SU-DHL-6 (cell line): Measurements from ENCODE around the gene REXO1.
"Not testable (repeated sequence)": the region's sequence is repeated elsewhere in the genome, so short reads cannot be mapped to it uniquely, and the experiment has no call there.

ENCODE experiments used
- H2AFZ ChIP-seq: fragments of 200-600 bp; sonication (generic); 2 replicates; pipeline ENCODE4 v1.6.1; 2014; ENCODE audit warnings: low read depth, mild to moderate bottlenecking, moderate library complexity, mixed read lengths, antibody characterized with exemption, low read length; ENCODE audit not compliant: severe bottlenecking
- H3F3A ChIP-seq: fragments of 200-600 bp; shearing (Covaris generic); 2 replicates; pipeline ENCODE4 v1.6.0; 2016; ENCODE audit warnings: antibody characterized with exemption, mild to moderate bottlenecking; ENCODE audit not compliant: insufficient read depth
- H3K27ac ChIP-seq: fragments of 200-600 bp; sonication (generic); 2 replicates; pipeline ENCODE4 v1.5.1; 2016; ENCODE audit warnings: low read depth, mild to moderate bottlenecking, low read length, moderate library complexity, mixed read lengths
- H3K27me3 ChIP-seq: fragments of 200-600 bp; sonication (generic), shearing (Covaris generic); 2 replicates; pipeline ENCODE4 v1.6.0; 2014; ENCODE audit warnings: mild to moderate bottlenecking, low read length
- H3K36me3 ChIP-seq: fragments of 200-600 bp; sonication (generic); 2 replicates; pipeline ENCODE4 v1.6.1; 2014; ENCODE audit warnings: mild to moderate bottlenecking, low read length, mixed read lengths
- H3K4me2 ChIP-seq: fragments of 300-600, 200-600 bp; shearing (Covaris generic), sonication (generic); 2 replicates; pipeline ENCODE4 v1.6.0; 2014; ENCODE audit warnings: low read length, low read depth, mild to moderate bottlenecking; ENCODE audit not compliant: poor library complexity, severe bottlenecking
- H3K4me3 ChIP-seq: fragments of 200-600 bp; sonication (generic); 2 replicates; pipeline ENCODE4 v1.5.1; 2014; ENCODE audit warnings: antibody characterized with exemption, low read length, mild to moderate bottlenecking, mixed read lengths; ENCODE audit not compliant: insufficient read depth, poor library complexity, severe bottlenecking
- H3K79me2 ChIP-seq: fragments of 200-600 bp; sonication (generic); 2 replicates; pipeline ENCODE4 v1.6.1; 2014; ENCODE audit warnings: mild to moderate bottlenecking, low read length, moderate library complexity; ENCODE audit not compliant: insufficient read depth
- H3K9ac ChIP-seq: fragments of 200-600 bp; sonication (generic); 2 replicates; pipeline ENCODE4 v1.7.0; 2014; ENCODE audit warnings: mild to moderate bottlenecking, low read length
- H3K9me2 ChIP-seq: fragments of 200-600 bp; sonication (generic); replicated peaks from 2 replicates; pipeline ENCODE4 v1.6.1; 2014; ENCODE audit warnings: low read length; ENCODE audit not compliant: insufficient read depth
- H3K9me3 ChIP-seq: fragments of 200-600 bp; sonication (generic); 2 replicates; pipeline ENCODE4 v1.6.1; 2014; ENCODE audit warnings: low read length, mixed read lengths; ENCODE audit not compliant: insufficient read depth
- H4K20me1 ChIP-seq: fragments of 200-600 bp; sonication (generic); 2 replicates; pipeline ENCODE4 v1.6.1; 2014; ENCODE audit warnings: low read depth, mild to moderate bottlenecking, antibody characterized with exemption, low read length, moderate library complexity, mixed read lengths
- EZH2phosphoT487 ChIP-seq: fragments of 200-600 bp; sonication (generic), shearing (Covaris generic); conservative IDR thresholded peaks from 2 replicates; pipeline ENCODE4 v1.6.1; 2018; ENCODE audit warnings: mild to moderate bottlenecking, antibody characterized with exemption, low read length, moderate library complexity, mixed read lengths
- TF ChIP-seq, protein P1 (sequence below): fragments of 200-600 bp; sonication (generic); IDR thresholded peaks from one replicate; pipeline ENCODE4 v1.5.1; 2017; ENCODE audit warnings: antibody characterized with exemption, mild to moderate bottlenecking, low read length, moderate library complexity; ENCODE audit not compliant: insufficient read depth, poor library complexity, severe bottlenecking

REXO1 gene

DNA sequence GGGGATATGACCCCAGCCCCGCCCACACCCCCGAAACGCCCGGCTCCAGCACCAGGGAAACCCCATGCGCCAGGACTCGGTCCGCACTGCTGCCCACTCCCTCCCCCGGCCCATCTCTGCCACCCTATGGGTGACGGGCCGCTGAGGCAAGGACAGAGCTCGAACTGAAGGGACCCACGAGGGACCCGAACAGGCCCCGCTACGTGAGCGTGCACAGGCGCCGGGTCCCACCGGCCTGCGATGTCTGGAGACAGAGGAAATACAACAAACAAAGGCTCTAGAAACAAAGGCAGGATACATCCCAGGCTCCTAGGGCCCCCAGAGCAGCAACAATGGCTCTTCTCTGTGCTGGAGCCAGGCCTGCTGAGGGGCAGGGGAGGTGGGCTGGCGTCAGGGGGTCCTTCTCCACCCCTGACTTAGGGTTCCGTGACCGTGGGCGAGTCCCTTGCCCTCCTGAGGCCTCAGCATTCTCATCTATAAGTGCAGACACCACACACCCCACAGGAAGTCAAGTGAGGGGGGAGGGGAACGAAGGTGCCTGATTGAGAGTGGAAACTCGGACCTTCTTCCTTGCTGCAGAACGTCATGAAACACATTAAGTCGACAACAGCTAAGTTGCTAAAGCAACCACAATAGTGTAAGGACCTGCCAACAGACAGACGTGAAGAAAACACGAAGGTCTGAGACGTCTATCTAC is 34.0 kb upstream of the REXO1 start:
- Histone ChIP-seq H3K4me3 (no peak overlapping the region), H3K4me2 (no peak overlapping the region)

DNA sequence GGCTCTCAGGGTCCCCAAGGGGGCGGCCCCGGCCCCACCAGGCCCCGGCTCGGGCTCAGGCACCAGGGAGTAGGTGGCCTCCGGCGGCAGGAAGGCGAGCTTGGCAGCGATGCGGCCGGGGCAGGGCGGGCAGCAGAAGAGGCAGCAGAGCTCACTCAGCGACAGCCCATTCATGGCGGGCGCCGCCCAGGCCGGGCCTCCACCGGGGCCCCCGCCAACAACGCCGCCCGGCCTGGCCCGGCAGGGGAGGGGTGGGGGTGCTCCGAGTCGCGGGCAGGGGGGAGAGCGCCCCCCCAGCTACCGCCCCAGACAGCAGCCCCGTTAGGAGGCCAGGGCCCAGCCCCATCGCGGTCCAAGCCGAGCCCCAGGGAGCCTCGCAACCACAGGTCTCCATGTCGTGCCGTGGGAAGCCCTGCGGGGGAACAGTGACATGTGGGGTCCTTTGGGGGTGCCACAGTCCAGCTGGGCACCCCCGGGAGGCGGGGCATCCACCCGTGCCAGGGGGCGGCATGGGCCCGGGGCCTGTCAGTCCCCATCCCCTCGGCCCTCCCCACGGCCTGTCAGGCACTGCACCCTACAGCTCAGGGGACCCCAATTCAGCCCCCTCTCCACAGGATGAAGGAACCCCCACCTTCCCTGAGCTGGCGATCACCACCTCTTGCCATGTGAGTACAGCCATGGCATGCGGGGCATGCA is 33.3 kb upstream of the REXO1 start:
- H4K20me1 ChIP-seq, H3K4me3 ChIP-seq, H3K9me3 ChIP-seq, H3K9me2 ChIP-seq, H3K4me2 ChIP-seq, H3F3A ChIP-seq, H3K27me3 ChIP-seq, H3K9ac ChIP-seq, H2AFZ ChIP-seq, H3K27ac ChIP-seq, H3K36me3 ChIP-seq: not testable (repeated sequence)
- H3K79me2 ChIP-seq, result peaks cover 19% of the 10 kb centered on the region

More for the DNA sequence above, 34.0 kb upstream of the REXO1 start:
- Histone ChIP-seq H4K20me1 (peaks cover 7% of the 10 kb centered on the region; the same call in 1 of the 2 replicates), H3K79me2 (peaks cover 19% of the 10 kb centered on the region), H3F3A (peaks cover 3% of the 10 kb centered on the region; the same call in 1 of the 2 replicates), H3K27ac (no peak overlapping the region), H3K9me3 (no peaks in the 10 kb centered on the region), H2AFZ (no peak overlapping the region), H3K9me2 (no peaks in the 10 kb centered on the region), H3K9ac (no peak overlapping the region), H3K27me3 (no peaks in the 10 kb centered on the region), H3K36me3 (no peaks in the 10 kb centered on the region)
- TF ChIP-seq, protein P1, sequence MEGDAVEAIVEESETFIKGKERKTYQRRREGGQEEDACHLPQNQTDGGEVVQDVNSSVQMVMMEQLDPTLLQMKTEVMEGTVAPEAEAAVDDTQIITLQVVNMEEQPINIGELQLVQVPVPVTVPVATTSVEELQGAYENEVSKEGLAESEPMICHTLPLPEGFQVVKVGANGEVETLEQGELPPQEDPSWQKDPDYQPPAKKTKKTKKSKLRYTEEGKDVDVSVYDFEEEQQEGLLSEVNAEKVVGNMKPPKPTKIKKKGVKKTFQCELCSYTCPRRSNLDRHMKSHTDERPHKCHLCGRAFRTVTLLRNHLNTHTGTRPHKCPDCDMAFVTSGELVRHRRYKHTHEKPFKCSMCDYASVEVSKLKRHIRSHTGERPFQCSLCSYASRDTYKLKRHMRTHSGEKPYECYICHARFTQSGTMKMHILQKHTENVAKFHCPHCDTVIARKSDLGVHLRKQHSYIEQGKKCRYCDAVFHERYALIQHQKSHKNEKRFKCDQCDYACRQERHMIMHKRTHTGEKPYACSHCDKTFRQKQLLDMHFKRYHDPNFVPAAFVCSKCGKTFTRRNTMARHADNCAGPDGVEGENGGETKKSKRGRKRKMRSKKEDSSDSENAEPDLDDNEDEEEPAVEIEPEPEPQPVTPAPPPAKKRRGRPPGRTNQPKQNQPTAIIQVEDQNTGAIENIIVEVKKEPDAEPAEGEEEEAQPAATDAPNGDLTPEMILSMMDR, result no peak
- no peak for TF ChIP-seq EZH2phosphoT487

DNA sequence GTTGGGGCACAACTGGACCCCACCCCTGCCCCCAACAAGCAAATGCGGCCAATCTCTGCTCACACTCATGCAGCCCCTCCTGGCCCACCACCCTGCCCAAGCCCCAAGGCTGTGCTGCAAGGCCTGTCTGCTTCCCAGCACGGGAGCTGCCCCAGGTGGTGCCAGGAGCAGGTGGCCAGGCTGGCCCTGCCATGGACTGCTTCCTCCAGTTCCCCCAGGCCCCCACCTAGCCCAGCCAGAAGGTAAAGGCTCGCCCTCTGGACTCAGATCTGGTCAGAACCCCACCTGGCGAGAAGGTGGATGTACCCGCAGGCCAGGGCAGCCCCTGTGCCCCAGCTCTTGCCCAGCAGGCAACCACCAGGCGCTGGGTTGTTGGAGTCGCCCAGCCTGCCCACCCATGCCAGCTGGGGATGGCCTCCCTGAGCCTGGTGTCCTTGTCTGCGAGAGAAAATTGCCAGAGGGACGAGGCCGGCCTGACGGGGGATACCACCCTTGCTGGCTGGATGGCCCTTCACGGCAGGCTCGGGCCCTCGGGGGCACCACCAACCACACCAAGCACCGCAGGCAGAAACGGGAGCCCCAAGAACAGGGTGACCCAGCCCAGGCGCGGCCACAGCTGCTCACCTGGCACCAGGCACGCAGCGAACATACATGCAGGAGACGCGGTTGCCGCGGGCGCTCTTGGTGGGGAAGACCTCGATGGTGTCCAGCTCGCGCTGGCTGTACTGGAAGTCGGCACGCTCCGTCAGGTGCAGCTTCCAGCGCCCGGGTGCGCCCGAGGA is 32.5 kb upstream of the REXO1 start:
- Histone ChIP-seq H3K36me3 (no peaks in the 10 kb centered on the region), H2AFZ (no peak overlapping the region), H3K4me2 (no peak overlapping the region), H3K27me3 (no peaks in the 10 kb centered on the region), H3F3A (no peaks in the 10 kb centered on the region), H3K79me2 (peaks cover 20% of the 10 kb centered on the region), H4K20me1 (peaks cover 7% of the 10 kb centered on the region; the same call in 1 of the 2 replicates), H3K9ac (no peak overlapping the region), H3K9me3 (no peaks in the 10 kb centered on the region), H3K27ac (no peak overlapping the region), H3K4me3 (no peak overlapping the region), H3K9me2 (no peaks in the 10 kb centered on the region)
- no peak for TF ChIP-seq EZH2phosphoT487
- TF ChIP-seq, protein P1, result no peak

DNA sequence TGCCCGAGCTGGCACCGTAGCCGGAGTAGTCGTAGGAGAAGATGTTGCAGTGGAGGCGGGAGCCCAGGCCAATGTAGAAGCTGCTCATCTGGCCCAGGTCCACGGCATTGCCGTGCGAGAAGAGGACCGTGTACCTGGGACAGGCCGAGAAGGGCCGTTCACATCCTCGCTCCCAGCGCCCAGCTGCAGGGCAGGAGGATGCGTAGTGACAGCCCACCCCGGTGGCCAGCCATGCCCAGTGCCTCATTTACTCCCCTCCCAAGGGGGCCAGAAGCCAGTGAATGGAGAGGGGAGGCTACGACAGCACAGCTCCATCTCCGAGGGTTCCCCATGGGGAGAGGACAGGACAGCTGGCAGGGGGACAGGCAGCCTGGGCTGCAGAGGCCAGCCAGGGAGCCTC is 31.7 kb upstream of the REXO1 start:
- H3K4me3 ChIP-seq, H3K4me2 ChIP-seq, H3K27me3 ChIP-seq, H3F3A ChIP-seq, H3K9me2 ChIP-seq, H3K9ac ChIP-seq, H2AFZ ChIP-seq, H3K9me3 ChIP-seq, H3K36me3 ChIP-seq, H3K27ac ChIP-seq, H4K20me1 ChIP-seq: not testable (repeated sequence)
- H3K79me2 ChIP-seq, result peaks cover 29% of the 10 kb centered on the region

DNA sequence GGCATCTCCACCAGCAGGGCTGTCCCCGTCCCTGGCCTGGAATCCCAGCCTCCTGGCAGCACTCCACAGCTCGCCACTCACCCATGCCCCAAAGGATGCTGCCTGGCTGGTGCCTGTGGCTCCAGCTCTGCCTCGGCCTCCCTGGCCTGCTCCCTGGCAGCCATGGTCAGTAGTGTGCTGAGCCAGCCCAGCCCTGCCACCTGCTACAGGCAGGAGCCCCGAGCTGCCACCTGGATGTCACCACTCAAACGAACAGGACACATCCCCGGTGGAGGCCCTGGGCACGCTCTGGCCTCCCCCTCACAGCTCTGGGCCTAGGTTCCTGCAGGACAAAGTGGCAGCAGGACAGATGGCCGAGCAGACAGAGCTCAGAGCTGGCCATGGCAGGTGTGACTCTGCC is 30.3 kb upstream of the REXO1 start:
- H4K20me1 ChIP-seq, result not testable (repeated sequence)

DNA sequence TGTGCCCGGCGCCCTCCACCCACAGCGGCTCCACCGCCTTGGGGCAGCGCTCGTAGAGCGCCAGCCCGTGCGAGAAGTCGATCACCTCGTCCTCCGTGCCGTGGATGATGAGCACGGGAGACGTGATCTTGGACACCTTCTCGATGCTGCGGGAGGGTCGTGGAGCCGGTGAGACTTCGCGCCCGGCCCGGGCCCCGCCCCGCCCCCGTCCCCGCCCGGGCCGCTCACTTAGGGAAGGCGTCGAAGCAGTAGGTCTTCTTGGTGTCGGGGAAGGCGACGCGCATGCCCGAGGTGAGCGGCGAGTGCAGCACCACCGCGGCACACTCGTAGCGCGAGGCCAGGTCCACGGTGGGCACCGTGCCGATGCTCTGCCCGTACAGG is 29.0 kb upstream of the REXO1 start:
- not testable (repeated sequence) for H3F3A ChIP-seq, H3K9me3 ChIP-seq, H4K20me1 ChIP-seq, H3K4me2 ChIP-seq, H3K36me3 ChIP-seq, H3K9ac ChIP-seq, H2AFZ ChIP-seq, H3K4me3 ChIP-seq, H3K27ac ChIP-seq, H3K9me2 ChIP-seq, H3K27me3 ChIP-seq
- peaks cover 37% of the 10 kb centered on the region for H3K79me2 ChIP-seq

More for the DNA sequence above, 30.3 kb upstream of the REXO1 start:
- not testable (repeated sequence) for H3K4me3 ChIP-seq, H3K9me3 ChIP-seq, H3K27ac ChIP-seq, H3K4me2 ChIP-seq, H3F3A ChIP-seq, H3K9ac ChIP-seq, H3K9me2 ChIP-seq, H3K36me3 ChIP-seq, H2AFZ ChIP-seq, H3K27me3 ChIP-seq
- peaks cover 29% of the 10 kb centered on the region for H3K79me2 ChIP-seq
